NCI-H748 treated with DMSO at 0.1 percent for 48 hours (cell line): Measurements from ENCODE around the gene DLST.

Experiments used
- DNase-seq: peaks from one replicate; lab custom pipeline; 2025; lab: John Stamatoyannopoulos, UW

DLST gene

DNA sequence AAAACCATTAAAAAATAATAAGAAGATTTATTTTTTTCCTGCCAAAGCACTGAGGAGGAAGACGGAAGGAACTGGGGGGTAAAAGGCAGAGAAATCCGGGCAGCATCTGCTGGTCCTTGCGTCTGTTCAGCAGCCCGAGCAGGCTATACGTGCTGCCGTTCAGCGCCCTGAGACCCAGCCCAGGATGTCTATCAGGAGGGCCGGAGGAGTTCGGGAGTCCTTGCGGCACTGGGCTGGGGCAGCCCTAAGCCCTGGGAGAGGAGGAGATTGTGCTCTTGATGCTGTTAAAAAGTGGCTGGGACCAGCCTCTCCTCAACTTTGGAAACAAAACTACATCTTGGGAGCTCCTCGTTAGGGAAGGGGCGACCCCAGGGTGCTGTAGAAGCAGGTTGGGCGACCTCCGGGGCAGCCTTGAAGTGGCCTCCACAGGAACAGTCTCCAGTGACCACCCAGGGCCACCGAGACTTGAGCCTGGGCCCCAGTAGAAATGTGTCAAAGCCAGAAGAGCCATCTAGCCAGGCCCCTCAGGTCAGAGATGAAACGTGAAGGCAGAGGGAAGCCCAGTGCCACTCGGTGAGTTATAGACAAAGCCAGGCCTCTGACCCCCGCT, 59.3 kb downstream of the DLST start:
- no peak for DNase-seq

DNA sequence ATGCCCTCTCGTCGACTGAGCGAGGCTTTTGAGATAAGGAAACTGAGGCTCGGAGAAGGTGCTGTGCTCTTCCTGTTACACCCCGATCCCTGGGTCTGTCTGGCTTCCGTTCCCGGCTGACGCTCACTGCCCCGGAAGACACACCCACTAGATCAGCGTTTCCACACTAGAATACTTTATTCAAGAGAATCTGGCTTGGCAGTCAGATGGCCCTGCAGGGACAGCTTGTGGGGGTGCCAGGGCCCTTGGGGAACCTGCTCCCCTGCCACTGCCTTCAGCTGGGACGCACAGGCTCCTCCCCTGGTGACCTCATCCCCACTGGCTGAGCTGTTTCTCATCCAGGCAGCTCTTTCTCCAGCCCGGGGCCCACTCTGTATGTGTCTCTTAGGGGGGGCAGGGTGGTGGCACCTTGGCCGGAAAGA, 60.0 kb downstream of the DLST start:
- no peak for DNase-seq

DNA sequence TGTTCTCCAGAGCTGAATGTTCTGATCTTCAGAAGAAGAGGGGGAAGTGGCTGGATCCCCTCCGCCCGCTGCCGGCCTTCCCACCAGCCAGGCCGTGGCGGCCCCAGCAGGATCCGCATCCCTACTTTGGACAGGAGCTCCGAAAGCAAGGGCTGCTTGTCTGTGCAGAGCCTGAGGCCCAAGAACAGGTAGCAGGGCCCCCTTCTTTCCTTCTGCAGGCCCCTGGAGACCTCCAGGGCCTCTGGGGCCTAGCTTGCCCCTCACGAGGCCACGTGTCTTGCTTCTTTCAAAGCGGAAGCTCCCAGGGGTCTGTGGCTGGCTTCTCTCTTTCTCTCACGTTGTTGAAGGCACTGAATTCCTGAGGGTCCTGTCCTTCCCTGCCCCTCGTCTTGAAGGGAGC, 60.5 kb downstream of the DLST start:
- no peak for DNase-seq

DNA sequence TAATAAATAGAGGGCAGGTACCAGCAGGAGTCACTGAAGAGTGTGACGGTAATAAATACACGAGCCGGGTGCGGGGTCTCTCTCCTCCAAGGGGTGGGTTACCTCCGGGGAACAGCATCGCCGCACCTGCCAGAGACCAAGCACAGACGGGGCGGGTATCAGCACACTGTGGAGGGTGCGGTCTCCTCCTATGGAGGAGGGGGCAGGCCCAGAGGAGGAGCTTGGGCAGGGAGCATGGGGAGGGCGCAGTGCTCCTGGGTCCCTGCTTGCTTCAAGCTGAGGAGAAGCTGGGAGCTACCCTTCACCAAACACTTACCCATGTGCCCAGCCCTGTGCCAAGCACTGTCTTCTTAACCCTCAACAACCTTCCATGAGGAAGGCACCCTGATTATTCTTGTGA, 60.9 kb downstream of the DLST start:
- DNase-seq: no peak

DNA sequence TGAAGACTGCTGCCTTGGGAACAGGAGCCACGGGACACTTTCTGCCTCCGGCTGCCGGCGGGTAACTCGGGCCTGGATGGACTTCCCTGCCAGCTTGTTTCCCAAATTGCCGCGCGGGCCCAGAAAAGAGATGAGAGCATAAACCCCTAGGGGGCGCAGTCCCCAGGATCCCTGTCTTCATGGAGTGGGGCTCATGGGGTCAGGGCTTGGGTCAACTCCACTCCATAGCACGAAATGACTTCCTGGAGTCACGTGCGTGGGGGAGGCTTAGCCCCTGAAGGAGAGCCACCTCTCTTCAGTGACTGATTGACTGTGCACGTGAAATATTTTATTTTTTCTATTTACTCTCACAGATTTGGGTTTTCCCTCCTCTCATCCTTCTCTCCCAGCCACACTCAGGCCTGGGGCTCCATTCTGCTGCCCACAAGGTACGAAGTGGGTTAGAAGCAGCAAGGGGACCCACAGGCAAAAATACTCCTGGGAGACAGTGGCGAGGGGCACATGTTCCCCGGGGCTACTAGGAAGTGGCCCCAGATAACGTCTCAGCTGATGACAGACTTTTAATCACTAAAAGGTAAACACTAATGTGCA, 63.6 kb downstream of the DLST start:
- no peak for DNase-seq

DNA sequence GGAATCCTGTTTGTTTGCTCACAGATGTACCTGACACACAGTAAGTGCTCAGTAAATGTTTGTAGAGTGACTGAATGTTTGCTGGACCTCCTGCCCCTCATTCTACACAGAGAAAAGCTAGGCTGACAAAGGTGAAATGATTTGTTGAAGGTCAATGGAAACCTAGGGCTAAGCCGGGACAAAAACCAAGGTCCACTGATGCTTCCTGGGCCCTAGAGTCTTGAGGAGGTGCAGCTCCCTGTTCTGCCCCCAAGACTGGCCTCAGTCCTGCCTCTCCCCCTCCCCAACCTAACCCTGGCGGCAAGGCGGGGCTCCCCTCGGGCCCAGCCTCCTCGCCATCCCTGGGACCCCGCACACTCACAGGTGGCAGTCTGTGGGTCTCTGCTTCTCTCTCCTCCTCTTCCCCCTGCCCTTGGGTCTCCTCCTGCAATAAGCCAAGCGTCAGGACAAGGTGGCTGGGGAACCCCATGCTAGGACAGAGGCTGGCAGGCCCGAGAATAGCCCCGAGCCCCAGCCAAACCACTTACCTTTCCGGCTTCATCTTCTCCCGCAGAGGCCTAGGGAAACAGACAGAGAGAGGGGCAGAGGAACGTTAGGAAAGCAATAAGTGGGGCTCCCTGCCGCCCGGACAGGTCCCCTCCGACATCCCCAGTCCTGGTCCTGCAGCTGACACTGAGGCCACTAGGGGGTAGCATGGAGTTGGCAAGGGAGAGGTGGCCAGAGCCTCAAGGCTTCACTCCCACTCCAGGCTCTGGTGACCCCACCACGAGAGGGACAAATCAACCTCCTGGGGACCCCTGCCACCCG, 64.3 kb downstream of the DLST start:
- DNase-seq: peak; percentile 38

DNA sequence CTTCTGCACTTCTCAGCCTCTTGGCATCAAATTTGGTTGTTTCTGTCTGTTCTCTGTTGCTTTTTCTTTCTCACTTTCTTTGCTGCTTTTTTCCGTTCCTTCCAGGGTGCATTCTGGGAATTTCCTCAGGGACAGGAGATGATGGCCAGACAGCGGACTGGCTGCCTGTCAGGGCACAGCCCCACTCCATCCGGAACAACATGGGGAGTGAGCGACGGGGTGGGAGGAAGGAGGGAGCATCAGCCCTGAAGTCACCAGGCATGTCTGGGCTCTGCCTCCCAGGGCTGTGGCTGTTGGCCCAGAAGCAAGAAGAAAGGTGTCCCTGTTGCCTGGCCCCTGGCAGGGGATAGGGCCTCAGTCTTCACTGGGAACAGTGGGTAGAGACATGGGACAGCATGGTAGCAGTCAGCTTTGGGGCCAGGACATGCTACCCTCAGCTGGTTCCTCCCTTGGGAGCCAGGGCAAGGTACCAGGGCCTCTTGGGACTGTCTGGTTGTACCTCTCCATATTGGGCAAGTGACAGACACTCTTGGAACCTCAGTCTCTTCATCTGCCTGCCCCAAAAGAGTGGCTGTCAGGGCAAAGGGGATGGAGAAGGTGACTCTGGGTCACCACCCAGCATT, 65.1 kb downstream of the DLST start:
- DNase-seq: no peak

DNA sequence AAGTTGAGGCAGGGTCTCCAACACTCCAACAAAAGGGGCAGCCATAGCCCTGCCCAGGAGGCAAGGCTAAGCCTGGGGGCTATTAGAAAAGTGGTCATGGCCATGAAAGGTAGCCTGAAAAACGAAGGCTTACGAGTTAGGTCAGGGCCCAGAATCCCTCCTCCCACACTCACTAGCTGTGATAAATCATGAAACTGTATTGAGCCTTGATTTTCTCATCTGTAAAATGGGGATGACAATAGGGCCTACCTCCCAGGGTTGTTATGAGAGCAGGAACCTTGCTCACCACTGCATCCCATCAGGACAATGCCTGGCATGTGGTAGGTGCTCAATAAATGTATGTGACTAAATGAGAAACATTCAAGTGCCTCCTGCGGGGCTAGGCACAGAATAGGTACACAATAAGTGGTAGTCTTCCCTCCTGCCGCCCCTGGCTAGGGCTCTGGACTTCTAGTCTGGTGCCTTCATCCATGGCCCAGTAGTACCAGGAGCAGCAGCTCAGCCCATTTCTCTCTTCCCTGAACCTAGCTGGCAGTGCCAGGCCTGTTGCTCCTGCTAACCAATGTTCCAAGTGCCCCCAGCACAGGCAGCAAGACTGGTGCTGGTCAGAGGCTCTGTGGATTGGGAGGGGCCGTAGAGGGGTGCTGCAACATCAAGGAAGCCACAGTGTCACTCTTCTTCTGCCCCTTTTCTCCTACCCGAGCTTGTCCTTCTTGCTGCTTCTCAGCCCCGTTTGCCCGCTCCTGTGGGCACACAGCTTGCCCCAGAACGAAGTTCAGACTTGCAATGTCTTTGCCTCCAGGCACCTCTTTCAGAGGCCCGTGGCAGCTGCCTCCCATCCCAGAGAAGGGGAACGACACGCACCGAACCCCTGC, 65.9 kb downstream of the DLST start:
- no peak for DNase-seq

DNA sequence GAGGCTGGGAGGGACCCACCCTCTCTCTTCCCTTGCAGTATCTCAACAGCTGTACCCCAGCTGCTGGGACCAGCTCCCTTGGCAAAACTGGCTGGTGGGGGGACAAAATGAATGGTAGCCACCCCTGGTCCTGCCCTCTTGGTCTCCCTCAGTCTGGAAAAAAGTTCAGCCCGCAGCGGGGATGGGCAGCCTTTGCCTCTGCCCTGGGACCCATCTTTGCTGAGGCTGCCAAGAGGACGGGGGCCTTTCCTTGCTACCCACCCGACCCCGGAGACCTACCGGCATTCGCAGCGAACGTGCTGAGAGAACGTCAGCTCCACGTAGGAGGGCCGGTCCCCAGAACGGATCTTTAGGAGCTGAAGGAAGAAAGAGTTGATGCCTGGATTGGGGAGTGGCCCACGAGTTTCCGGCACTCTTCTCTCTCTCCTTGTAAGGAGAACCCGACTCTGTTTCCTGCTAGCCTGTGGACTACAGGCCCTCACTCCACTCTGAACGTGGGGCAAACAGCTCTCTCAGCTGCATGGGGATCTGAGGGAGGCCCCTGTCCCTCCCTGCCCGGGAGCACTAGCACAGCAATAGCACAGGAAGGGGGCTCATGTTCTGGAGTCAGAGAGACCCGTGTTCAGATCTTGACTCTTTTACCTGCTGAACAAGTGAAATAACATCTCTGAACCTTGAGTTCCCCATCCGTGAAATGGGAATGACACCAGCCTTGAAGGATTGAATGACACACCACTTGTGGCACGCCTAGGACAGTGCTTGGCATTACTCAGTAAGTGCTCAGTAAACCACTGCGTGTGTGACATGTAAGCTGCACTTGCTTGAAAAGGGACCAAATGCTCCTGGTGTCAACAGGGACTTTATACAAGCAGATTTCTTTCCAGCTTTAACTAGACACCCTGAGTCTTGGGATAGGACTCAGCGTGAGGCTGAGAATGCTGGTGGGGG, 66.8 kb downstream of the DLST start:
- no peak for DNase-seq

DNA sequence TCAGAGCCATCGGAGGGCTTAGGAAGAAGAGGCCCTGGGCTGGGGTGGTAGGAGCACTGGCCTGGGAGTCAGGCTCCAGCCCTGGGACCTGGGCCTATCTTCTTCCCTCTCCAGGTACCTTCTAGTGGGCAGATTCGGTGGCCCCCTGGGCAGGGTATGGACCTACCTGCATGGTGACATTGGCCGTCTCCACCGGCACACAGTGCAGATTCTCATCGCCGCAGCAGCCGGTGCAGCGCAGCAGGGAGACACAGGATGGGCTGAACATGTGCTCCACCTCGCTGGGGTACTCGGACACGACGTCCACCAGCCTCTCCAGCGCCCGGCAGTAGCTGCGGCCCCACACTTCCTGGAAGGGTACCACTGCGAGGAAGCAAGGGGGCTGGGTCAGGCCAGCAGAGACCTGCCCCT, 67.5 kb downstream of the DLST start:
- DNase-seq: no peak

DNA sequence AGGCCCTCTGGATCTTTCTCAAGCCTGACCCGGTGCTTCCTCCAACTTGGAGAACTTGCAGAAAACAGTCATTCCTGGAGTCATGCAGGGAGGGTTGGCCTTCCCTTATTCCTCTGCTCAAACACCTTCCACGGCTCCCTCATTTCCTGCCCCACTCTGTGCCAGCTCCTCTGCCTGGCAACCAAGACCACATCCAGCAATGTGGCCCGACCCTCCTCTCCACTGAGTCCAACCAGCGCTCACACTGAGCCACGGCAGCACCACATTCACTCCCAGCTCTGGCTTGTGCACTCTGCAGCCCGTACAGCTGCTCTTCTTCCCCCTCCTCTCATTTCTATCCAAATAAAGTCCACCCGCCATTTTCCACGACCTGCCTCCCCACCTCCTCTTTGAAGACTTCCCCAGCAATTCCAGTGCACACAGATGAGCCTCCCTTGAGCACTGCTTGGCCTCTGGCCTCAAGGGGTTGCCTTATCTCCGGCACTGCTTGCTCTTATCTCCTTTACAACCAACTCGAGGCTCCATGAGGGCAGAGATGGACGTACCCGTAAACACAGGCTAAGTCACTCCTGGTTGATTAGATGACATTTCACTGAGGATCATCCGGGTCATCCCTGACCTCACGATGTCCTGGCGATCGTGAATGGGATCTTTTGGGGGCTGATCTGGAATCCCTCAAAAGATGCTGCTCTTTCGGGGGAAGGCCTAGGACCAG, 68.3 kb downstream of the DLST start:
- no peak for DNase-seq

DNA sequence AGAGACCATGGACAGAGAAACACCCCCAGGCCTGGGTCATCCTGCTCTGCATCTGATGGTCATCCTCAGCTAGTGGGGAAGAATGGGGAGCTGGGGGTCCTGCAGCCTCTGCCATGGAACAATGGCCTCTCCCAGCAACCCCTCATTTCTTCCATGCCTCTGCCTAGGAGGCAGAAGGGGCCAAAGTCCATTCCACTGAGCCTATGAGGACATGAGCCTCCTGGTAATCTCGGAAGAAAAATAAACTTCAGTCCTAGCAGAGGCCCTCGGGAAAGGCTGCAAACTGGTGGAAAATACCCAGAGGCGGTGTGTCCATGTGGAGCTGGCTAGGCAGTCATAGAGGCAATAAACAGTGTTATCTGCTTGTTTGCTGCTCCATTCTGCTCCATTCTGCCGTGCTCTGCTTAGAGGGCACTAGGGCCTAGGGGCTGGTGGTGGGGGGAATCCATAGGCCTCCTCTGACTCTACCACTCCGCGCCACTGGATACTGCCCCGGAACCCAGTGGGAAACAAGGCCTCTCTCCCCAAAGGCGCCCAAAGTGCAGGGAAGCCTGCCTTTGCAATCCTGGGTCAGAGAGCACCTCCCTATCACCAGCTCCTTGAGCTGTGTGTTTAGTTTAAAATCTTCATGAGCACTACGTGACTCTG, 69.2 kb downstream of the DLST start:
- DNase-seq: no peak

DNA sequence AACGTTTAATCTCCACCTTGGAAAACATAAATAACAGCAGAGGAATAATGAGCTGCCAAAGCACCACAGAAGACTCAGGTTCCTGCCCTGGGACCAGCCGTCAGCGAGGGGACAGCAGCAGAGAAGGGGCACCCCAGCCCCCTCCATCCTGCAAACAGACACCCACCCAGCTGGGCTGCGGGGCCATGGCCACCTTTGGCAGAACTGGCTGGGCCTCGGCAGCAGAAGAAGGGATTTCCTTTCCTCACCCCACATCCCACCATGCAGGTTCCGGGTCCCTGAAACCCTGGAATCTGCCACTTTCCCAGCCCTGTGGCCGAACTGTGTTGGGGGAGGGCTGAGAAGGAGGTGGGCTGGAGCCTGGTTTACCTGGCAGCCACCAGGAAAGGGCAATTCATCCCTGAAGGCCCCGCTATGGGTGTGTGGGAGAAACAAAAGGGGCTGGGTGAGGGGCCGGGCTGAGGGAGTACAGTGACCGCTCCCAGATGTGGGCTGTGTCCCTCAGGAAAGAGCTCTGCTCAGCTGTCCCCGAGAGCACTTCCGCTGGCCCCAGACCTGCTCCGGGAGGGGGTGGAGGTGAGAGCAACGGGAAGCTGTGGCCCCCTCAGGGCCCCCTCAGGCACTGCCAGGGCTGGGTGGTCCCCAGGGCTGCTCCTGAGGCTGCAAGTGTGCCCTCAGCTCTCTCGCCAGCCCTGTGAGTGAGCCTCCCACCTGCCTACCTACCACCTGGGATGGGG, 69.9 kb downstream of the DLST start:
- no peak for DNase-seq

DNA sequence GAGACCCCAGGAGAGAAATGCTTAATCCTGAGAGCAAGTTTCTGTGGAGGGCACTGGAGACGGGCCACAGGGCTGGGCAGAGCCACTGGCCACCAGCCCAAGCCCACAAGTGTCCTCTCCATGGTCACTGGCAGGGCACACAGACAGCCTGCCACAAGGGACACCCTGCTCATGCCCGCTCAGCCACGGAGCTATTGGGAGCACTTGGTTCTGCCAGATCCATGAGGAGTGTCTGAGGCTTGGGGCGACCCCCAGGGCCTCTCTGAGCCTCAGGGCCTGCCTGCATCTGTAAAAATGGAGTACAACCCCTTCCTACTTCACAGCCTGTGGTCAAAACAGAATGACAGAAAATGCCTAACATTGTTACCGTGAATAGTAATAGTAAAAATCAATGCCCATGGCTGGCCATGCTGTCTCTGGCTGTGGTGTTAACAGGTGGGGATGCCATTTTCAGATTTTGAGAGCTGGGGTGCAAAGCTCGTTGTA, 70.5 kb downstream of the DLST start:
- no peak for DNase-seq

DNA sequence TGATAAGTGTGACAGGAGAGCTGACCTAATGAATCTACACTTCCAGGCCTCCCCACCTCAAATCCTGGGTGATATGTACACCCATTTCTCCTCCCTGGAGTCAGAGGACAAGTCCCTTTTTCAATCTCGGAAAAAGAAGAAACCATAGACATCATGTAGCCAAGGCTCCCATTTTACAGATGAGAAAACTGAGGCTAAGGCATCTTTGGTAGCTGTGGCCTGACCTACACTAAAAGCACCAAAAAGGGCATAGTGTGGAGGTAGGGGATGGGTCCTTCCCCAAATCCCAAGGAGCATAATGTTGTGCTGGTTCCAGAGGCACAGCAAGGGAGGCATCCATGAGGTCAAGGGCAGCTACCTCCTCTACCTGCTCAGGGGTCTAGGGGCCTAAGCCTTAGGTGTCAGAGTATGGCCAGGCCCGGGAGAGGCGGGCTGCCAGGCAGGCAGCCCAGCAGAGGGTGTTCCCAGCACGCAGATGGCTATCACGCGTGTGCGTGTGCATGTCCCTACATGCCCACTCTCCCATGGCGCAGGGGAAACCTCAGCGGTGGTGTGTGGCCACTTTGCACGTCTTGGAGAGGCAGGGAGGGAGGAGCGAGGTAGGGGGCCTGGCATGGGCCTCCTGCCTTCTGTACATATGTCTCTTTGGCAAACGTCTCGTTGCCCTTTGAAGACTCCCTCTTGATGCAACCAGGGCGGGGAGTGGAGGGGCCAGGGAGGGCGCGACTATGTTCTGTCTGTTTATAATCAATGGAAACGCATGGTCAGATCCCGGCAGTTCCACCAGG, 71.2 kb downstream of the DLST start:
- no peak for DNase-seq
